NCI-H510A treated with DMSO at 0.1 percent for 48 hours (cell line): Measurements from ENCODE around the gene SLC44A3.
"Not testable (repeated sequence)": the region's sequence is repeated elsewhere in the genome, so short reads cannot be mapped to it uniquely, and the experiment has no call there.

Source experiments
- DNase-seq: peaks from one replicate; lab custom pipeline; 2025; lab: John Stamatoyannopoulos, UW

The SLC44A3 gene

DNA sequence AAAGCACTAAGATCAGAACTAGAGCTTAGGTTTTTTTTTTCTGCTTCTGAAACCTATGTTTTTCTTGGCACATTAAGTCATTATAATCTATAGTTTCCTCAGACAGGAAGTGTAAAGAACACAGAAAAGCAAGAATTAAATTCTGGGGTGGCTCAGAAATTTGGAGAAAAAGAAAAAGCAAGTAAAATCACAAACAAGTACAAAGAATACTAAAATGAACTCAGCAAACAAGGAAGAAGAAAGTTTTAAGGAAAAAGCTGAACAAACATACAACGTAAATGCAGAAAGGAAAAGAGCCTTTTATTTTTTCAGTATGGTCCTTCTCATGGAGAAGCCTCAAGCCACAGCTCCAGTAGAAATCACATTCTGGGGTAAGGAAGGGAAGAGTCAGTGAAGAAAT is 115.3 kb downstream of the SLC44A3 start:
- no peak for DNase-seq

DNA sequence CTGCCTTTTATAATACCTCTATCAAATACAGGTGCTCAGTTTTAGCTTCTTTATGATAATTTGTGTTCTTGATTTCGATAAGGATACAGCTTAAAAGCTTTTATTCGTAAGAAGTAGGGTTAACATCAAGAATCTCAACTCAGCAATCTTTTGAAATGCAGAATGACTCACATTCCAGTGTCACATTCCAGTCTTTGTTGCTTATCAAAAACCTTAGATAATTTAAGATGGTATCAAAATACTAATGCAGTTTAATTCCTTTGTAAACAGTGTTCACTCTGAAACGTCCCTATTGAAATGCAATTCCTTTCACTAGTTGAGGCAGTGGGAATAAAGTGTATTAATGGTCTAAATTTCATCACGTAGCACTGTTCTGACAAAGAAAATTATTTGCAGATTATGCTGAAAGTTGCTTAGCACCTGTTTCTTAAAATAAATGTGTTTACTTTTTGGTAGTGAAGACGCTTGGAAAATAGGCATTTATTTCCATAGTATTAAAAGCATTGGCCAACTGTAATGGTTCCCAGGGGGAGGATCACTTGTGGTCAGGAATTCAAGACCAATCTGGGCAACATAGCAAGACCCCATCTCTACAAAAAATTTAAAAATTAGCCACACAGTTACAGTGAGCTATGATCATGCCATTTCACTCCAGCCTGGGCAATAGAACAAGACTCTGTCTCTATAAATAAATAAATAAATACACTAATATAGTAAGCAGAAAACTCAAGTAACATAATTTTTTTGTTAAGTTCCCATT is 116.9 kb downstream of the SLC44A3 start:
- DNase-seq = no peak

DNA sequence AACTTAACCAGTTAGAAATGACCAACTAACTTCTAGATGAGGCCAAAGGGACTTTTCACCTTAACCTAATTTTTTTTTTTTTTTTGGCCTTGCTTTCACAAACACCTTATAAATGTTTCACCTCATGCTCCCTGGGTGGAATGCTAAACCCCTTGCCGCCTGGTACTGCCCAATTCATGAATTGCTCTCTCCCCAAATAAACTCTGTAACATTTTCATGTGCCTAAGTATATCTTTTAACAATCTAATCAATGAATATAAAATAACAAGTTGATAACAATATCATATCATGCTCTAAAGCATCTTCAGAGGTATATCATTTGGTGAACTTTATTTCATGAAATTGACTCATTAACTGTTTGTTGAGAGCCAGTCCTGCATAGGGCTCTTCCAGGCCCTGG is 117.7 kb downstream of the SLC44A3 start:
- no peak for DNase-seq

DNA sequence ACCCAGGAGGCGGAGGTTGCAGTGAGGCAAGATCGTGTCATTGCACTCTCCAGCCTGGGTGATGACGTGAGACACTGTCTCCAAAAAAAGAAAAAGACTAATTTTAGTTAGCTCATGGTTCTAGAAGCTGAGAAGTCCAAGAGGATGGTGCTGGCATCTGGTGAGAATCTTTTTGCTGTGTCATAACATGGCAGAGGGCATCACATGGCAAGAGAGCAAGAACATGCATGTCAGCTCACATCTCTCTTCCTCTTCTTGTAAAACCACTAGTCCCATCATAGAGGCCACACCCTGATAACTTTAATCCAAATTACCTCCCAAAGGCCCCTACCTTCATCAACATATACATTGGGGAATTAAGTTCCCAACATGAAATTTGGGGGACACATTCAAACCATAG is 120.6 kb downstream of the SLC44A3 start:
- DNase-seq = no peak

DNA sequence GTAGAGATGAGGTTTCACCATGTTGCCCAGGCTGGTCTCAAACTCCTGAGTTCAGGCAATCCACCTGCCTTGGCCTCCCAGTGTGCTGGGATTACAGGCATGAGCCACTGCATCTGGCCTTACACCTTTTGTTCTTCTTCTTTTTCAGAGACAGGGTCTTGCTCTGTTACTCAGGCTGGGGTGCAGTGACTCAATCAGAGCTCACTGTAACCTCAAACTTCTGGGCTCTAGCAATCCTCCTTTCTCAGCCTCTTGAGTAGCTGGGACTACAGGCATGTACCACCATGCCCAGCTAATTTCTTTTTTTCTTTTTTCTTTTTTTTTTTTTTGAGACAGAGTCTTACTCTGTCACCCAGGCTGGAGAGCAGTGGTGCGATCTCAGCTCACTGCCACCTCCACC is 121.3 kb downstream of the SLC44A3 start:
- not testable (repeated sequence) for DNase-seq

DNA sequence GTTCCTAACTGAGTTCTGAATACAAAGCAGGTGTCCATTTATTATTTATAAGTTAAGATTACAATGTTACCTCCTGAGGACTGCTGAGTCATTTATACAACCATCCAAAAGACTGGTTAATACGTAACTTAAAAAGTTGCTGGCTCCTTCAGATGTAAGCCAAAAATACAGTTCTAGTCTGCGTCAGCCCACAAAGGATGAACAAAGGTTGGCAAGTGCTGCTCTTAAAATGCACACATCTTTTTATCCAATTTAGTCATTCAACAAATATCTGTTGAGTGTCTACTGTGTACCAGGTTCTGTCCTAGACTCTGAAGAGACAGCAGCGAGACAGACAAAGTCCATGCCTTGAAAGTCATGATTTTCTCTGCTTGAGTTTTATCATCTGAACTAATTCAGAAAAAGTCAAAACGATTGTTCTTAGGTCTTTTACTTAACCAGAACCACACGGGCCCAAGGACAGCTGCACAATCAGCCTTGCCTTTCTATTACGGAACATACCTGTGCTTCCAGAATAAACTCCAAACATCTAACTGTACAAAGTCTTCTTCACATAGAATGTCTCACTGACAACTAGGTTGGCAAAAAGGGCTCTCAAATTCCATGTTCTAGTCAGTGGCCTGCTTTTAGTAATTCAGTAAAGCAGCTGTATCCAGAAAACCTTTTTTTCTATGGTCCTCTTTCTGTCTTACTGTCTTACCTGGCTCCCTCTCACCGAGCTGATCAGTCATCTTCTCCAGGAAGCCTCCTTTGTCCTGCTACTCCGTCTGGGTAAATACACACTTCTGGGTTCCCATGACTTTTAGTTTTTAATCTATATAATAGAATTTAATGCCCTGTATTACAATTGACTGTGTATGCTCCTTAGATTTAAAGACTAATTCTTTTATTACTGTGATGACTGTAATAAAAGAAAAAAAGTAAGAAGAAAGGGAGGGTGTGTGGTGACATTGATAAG is 122.3 kb downstream of the SLC44A3 start:
- DNase-seq = no peak
